IMR-90 (cell line): ENCODE measurements around the gene CAPN8. TPM values are rescaled to one million over a fixed set of nuclear protein-coding genes. Genes with fewer than 3 reads are reported as not detected.

Source experiments
- ATAC-seq: fragments of 200-7000 bp; cut with Tn5 transposase; 2 replicates; pipeline ENCODE4 v1.9.1; 2020; ENCODE audit warnings: low read depth, mild to moderate bottlenecking, moderate library complexity
- BruUV-seq: library from RNA; stranded (reverse); fragments of 400-500 nt; replicated peaks from 2 replicates; lab custom pipeline; 2021; lab: Mats Ljungman, UMichigan
- CTCF ChIA-PET: fragments of 300-600 bp; formaldehyde crosslinking; extraction: SDS; loops from one replicate; lab custom pipeline; 2021; ENCODE audit warnings: antibody characterized with exemption; lab: Yijun Ruan, JAX
- POLR2A ChIA-PET: fragments of 300-600 bp; sonication (Branson Sonifier 250); formaldehyde crosslinking; loops from one replicate; lab custom pipeline; 2022; ENCODE audit warnings: antibody characterized with exemption; ENCODE audit not compliant: unreplicated experiment; lab: Charles Lee
- DNase-seq: peaks from one replicate; pipeline ENCODE4 v3.0.0; 2013
- H2AFZ ChIP-seq: replicated peaks from 2 replicates; pipeline ENCODE3; 2013; ENCODE audit warnings: low read length, mild to moderate bottlenecking; ENCODE audit not compliant: poor library complexity
- H2AK5ac ChIP-seq: 2 replicates; pipeline ENCODE4 v1.6.1; 2013; ENCODE audit warnings: low read depth, low read length, inconsistent platforms
- H2AK9ac ChIP-seq: replicated peaks from 2 replicates; pipeline ENCODE3; 2013; ENCODE audit warnings: mild to moderate bottlenecking, low read depth, low read length, moderate library complexity; ENCODE audit not compliant: poor library complexity
- H2BK120ac ChIP-seq: 2 replicates; pipeline ENCODE4 v1.6.1; 2013; ENCODE audit warnings: low read depth, low read length, inconsistent platforms
- H2BK15ac ChIP-seq: 3 replicates; pipeline ENCODE4 v1.6.1; 2013; ENCODE audit warnings: low read depth, low read length, inconsistent platforms
- H2BK20ac ChIP-seq: 2 replicates; pipeline ENCODE4 v1.6.1; 2013; ENCODE audit warnings: low read depth, mild to moderate bottlenecking, inconsistent platforms, low read length, moderate library complexity
- H2BK5ac ChIP-seq: 2 replicates; pipeline ENCODE4 v1.6.1; 2013; ENCODE audit warnings: mild to moderate bottlenecking, low read depth, low read length, inconsistent platforms; ENCODE audit not compliant: poor library complexity, severe bottlenecking
- H3K14ac ChIP-seq: replicated peaks from 2 replicates; pipeline ENCODE4 v1.6.1; 2013; ENCODE audit warnings: low read depth, low read length, inconsistent platforms
- H3K18ac ChIP-seq: 2 replicates; pipeline ENCODE4 v1.6.1; 2013; ENCODE audit warnings: low read depth, low read length, control low read depth
- H3K23ac ChIP-seq: 2 replicates; pipeline ENCODE4 v1.6.1; 2013; ENCODE audit warnings: low read depth, low read length, inconsistent platforms
- H3K27ac ChIP-seq: 2 replicates; pipeline ENCODE4 v1.5.1; 2013; ENCODE audit warnings: mild to moderate bottlenecking, control low read depth, low read length; ENCODE audit not compliant: insufficient read depth
- H3K27me3 ChIP-seq: 2 replicates; pipeline ENCODE4 v1.6.1; 2013; ENCODE audit warnings: low read length; ENCODE audit not compliant: control insufficient read depth, insufficient read depth
- H3K36me3 ChIP-seq: 2 replicates; pipeline ENCODE4 v1.6.1; 2013; ENCODE audit warnings: low read length, mixed read lengths; ENCODE audit not compliant: control insufficient read depth, insufficient read depth
- H3K4ac ChIP-seq: 2 replicates; pipeline ENCODE4 v1.6.1; 2013; ENCODE audit warnings: low read depth, low read length, inconsistent platforms
- H3K4me1 ChIP-seq: 2 replicates; pipeline ENCODE4 v1.6.1; 2013; ENCODE audit warnings: low read length, mixed read lengths; ENCODE audit not compliant: control insufficient read depth, insufficient read depth
- H3K4me2 ChIP-seq: 2 replicates; pipeline ENCODE4 v1.6.1; 2013; ENCODE audit warnings: low read depth, mild to moderate bottlenecking, control low read depth, low read length, moderate library complexity
- H3K4me3 ChIP-seq: 2 replicates; pipeline ENCODE4 v1.5.1; 2013; ENCODE audit warnings: low read depth, mild to moderate bottlenecking, control low read depth, low read length, moderate library complexity; ENCODE audit not compliant: insufficient read depth
- H3K56ac ChIP-seq: 2 replicates; pipeline ENCODE4 v1.6.1; 2013; ENCODE audit warnings: low read length, inconsistent platforms; ENCODE audit not compliant: insufficient read depth; ENCODE audit errors: extremely low read depth
- H3K79me1 ChIP-seq, 2 experiments: 2 replicates each; pipeline ENCODE4 v1.6.1; 2013; ENCODE audit warnings: low read length in 2 of 2, inconsistent platforms in 1 of 2, low read depth in 1 of 2
- H3K9ac ChIP-seq: 2 replicates; pipeline ENCODE4 v1.6.1; 2013; ENCODE audit warnings: low read depth, low read length, control low read depth
- H3K9me1 ChIP-seq: 2 replicates; pipeline ENCODE4 v1.6.1; 2013; ENCODE audit warnings: low read length, inconsistent platforms; ENCODE audit not compliant: insufficient read depth
- H3K9me3 ChIP-seq: 2 replicates; pipeline ENCODE4 v1.6.1; 2013; ENCODE audit warnings: low read length; ENCODE audit not compliant: control insufficient read depth, insufficient read depth
- H4K20me1 ChIP-seq: 2 replicates; pipeline ENCODE4 v1.6.1; 2013; ENCODE audit warnings: low read length, inconsistent platforms; ENCODE audit not compliant: insufficient read depth
- H4K5ac ChIP-seq: 2 replicates; pipeline ENCODE4 v1.6.1; 2013; ENCODE audit warnings: mild to moderate bottlenecking, low read depth, low read length, control low read depth
- H4K8ac ChIP-seq, 2 experiments: 2 replicates each; pipeline ENCODE4 v1.6.1; 2013; ENCODE audit warnings: low read depth in 2 of 2, low read length in 2 of 2, control low read depth in 1 of 2, inconsistent platforms in 1 of 2
- H4K91ac ChIP-seq: 2 replicates; pipeline ENCODE4 v1.6.1; 2013; ENCODE audit warnings: low read depth, low read length, inconsistent platforms; ENCODE audit not compliant: insufficient read depth
- BHLHE40 ChIP-seq: fragments of 150-350 bp; IDR thresholded peaks from 2 replicates; pipeline ENCODE4 v1.6.1; 2016; ENCODE audit warnings: mild to moderate bottlenecking, low read depth, low read length
- CEBPB ChIP-seq: IDR thresholded peaks from 2 replicates; pipeline ENCODE4 v1.6.1; 2012; ENCODE audit warnings: low read depth, low read length, improper control_type of control experiment
- FOS ChIP-seq: fragments of 150-350 bp; IDR thresholded peaks from 2 replicates; pipeline ENCODE4 v1.6.1; 2016; ENCODE audit warnings: low read depth, low read length
- MAZ ChIP-seq: IDR thresholded peaks from 2 replicates; pipeline ENCODE4 v1.6.1; 2012; ENCODE audit warnings: low read depth, mild to moderate bottlenecking, low read length, improper control_type of control experiment, moderate library complexity, borderline replicate concordance
- MXI1 ChIP-seq: IDR thresholded peaks from 2 replicates; pipeline ENCODE4 v1.6.1; 2012; ENCODE audit warnings: low read depth, mild to moderate bottlenecking, low read length, moderate library complexity, borderline replicate concordance
- NFE2L2 ChIP-seq: fragments of 150-350 bp; IDR thresholded peaks from 2 replicates; pipeline ENCODE4 v1.6.1; 2016; ENCODE audit warnings: low read depth, mild to moderate bottlenecking, low read length
- POLR2A ChIP-seq: IDR thresholded peaks from 2 replicates; pipeline ENCODE4 v1.6.1; 2012; ENCODE audit warnings: mild to moderate bottlenecking, low read depth, low read length
- RCOR1 ChIP-seq: IDR thresholded peaks from 2 replicates; pipeline ENCODE4 v1.6.1; 2012; ENCODE audit warnings: mild to moderate bottlenecking, low read length, improper control_type of control experiment; ENCODE audit not compliant: insufficient replicate concordance
- RFX5 ChIP-seq: IDR thresholded peaks from 2 replicates; pipeline ENCODE4 v1.8.0; 2012; ENCODE audit warnings: low read depth, mild to moderate bottlenecking, low read length, moderate library complexity
- SMC3 ChIP-seq: fragments of 150-350 bp; IDR thresholded peaks from 2 replicates; pipeline ENCODE4 v1.6.1; 2016; ENCODE audit warnings: low read depth, mild to moderate bottlenecking, antibody characterized with exemption, low read length, moderate library complexity
- WGBS, 2 experiments: methylation state at CpG; one replicate each; pipeline versions ENCODE4 v1.1.5 to v1.1.7; 2013; ENCODE audit warnings: missing lambda C conversion rate in 2 of 2; ENCODE audit not compliant: insufficient read length in 1 of 2; ENCODE audit errors: extremely low coverage in 2 of 2; 5-methylcytosine and 5-hydroxymethylcytosine counted together
- dilution Hi-C: fragments of 300-500 bp; cut with HindIII; formaldehyde crosslinking; loops from one replicate; pipeline ENCODE4 v1.14.3; 2018; ENCODE audit warnings: low sequenced_read_pairs; ENCODE audit not compliant: unreplicated experiment
- in situ Hi-C: fragments of 300-500 bp; cut with MboI; formaldehyde crosslinking; loops from 3 replicates; pipeline ENCODE4 v1.14.3; 2019; ENCODE audit warnings: low sequenced_read_pairs, inconsistent platforms, mixed read lengths
- intact Hi-C: fragments of 100-400 bp; cut with micrococcal nuclease; formaldehyde crosslinking; loops from 2 replicates; pipeline ENCODE4 v1.10.0; 2022
- polyA plus RNA-seq, 3 experiments: library from polyadenylated mRNA; depleted of rRNA; stranded (reverse); fragments of >200 nt; gene quantifications; 2 replicates each; pipeline ENCODE4 v1.2.3, GENCODE V29; 2012; ENCODE audit warnings: low replicate concordance in 1 of 3
- total RNA-seq: library from RNA; depleted of rRNA; stranded (reverse); fragments of >200 nt; gene quantifications from 2 replicates; pipeline ENCODE4 v1.2.3, GENCODE V29; 2012
- TF ChIP-seq, protein P1 (sequence below): fragments of 150-350 bp; IDR thresholded peaks from 2 replicates; pipeline ENCODE4 v1.6.1; 2016; ENCODE audit warnings: low read depth, mild to moderate bottlenecking, low read length, moderate library complexity, borderline replicate concordance
- TF ChIP-seq, protein P2 (sequence below): conservative IDR thresholded peaks from 2 replicates; pipeline ENCODE4 v1.5.1; 2012; ENCODE audit warnings: mild to moderate bottlenecking, low read depth, low read length, improper control_type of control experiment

The CAPN8 gene
- total and polyA plus RNA-seq, 2 of the 4 experiments (the other 2 are of a cell fraction) = not detected

DNA sequence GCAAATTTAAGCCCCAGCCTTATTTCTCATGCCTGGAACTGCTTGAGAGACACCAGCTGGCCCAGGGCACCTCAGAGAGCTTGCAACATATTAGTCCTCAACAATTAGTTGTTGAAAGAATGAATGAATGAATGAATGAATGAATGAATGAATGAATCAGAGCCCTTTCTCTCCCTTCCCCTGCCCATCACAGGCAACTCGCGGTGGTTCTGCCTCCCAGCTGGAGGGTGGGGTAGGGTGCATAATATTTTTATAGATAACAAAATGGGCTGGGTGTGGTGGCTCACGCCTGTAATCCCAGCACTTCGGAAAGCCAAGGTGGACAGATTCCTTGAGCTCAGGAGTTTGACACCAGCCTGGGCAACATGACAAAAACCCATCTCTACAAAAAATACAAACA lies 162.2 kb downstream of the CAPN8 start:
- H3K27ac ChIP-seq = no peak overlapping the region
- H3K56ac ChIP-seq = no peak overlapping the region
- WGBS, 2 experiments = no CpG with 5 or more reads among the region's 4 CpGs
- no peak overlapping the region for H3K4ac ChIP-seq
- H2BK20ac ChIP-seq = no peak overlapping the region
- H3K9me3 ChIP-seq = no peaks in the 10 kb centered on the region
- no peaks in the 10 kb centered on the region for H4K20me1 ChIP-seq
- BruUV-seq = no TSS peak
- no peak overlapping the region for H2BK120ac ChIP-seq
- H2AK9ac ChIP-seq = no peak overlapping the region
- dilution Hi-C loops = no loop called here
- H3K79me1 ChIP-seq = no peaks in the 10 kb centered on the region
- H2AFZ ChIP-seq = no peak overlapping the region
- in situ Hi-C loops = no loop called here
- no peak overlapping the region for H4K5ac ChIP-seq
- ATAC-seq = no peak
- no peak overlapping the region for H2AK5ac ChIP-seq
- no peak overlapping the region for H2BK15ac ChIP-seq
- H3K4me3 ChIP-seq = no peak overlapping the region
- DNase-seq = no peak
- no peaks in the 10 kb centered on the region for H3K9me1 ChIP-seq
- H4K91ac ChIP-seq = no peak overlapping the region
- no peak overlapping the region for H4K8ac ChIP-seq
- ChIA-PET POLR2A (no interaction called here), CTCF (no interaction called here)
- H2BK5ac ChIP-seq = no peak overlapping the region
- H3K18ac ChIP-seq = no peak overlapping the region
- no peaks in the 10 kb centered on the region for H3K36me3 ChIP-seq
- no peak overlapping the region for H3K9ac ChIP-seq
- intact Hi-C loops = no loop called here
- no peak overlapping the region for H3K23ac ChIP-seq
- peaks cover 2% of the 10 kb centered on the region; the same call in 1 of the 2 replicates for H3K4me1 ChIP-seq
- no peaks in the 10 kb centered on the region for H3K27me3 ChIP-seq
- no peak for TF ChIP-seq FOS
- TF ChIP-seq MAZ = no peak
- TF ChIP-seq MXI1 = no peak
- no peak for TF ChIP-seq RFX5
- no peak for TF ChIP-seq BHLHE40
- TF ChIP-seq, protein P1, sequence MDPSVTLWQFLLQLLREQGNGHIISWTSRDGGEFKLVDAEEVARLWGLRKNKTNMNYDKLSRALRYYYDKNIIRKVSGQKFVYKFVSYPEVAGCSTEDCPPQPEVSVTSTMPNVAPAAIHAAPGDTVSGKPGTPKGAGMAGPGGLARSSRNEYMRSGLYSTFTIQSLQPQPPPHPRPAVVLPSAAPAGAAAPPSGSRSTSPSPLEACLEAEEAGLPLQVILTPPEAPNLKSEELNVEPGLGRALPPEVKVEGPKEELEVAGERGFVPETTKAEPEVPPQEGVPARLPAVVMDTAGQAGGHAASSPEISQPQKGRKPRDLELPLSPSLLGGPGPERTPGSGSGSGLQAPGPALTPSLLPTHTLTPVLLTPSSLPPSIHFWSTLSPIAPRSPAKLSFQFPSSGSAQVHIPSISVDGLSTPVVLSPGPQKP = no peak
- no peak for TF ChIP-seq POLR2A
- TF ChIP-seq RCOR1 = no peak
- TF ChIP-seq, protein P2, sequence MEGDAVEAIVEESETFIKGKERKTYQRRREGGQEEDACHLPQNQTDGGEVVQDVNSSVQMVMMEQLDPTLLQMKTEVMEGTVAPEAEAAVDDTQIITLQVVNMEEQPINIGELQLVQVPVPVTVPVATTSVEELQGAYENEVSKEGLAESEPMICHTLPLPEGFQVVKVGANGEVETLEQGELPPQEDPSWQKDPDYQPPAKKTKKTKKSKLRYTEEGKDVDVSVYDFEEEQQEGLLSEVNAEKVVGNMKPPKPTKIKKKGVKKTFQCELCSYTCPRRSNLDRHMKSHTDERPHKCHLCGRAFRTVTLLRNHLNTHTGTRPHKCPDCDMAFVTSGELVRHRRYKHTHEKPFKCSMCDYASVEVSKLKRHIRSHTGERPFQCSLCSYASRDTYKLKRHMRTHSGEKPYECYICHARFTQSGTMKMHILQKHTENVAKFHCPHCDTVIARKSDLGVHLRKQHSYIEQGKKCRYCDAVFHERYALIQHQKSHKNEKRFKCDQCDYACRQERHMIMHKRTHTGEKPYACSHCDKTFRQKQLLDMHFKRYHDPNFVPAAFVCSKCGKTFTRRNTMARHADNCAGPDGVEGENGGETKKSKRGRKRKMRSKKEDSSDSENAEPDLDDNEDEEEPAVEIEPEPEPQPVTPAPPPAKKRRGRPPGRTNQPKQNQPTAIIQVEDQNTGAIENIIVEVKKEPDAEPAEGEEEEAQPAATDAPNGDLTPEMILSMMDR = no peak
- TF ChIP-seq CEBPB = no peak
- no peak for TF ChIP-seq SMC3
- no peak for TF ChIP-seq NFE2L2
- H3K4me2 ChIP-seq = no peak overlapping the region
- H3K14ac ChIP-seq = no peak overlapping the region
